Amniotic epithelial cell (primary cell): ENCODE measurements around the gene TRANK1.

Experiments used
- DNase-seq: peaks from one replicate; pipeline ENCODE4 v3.0.0-alpha.2; 2010; ENCODE audit warnings: low read depth

The TRANK1 gene

GRCh38 chr3:36843065-36844051, 101.5 kb downstream of the TRANK1 start:
- DNase-seq: peak; percentile 31

DNA sequence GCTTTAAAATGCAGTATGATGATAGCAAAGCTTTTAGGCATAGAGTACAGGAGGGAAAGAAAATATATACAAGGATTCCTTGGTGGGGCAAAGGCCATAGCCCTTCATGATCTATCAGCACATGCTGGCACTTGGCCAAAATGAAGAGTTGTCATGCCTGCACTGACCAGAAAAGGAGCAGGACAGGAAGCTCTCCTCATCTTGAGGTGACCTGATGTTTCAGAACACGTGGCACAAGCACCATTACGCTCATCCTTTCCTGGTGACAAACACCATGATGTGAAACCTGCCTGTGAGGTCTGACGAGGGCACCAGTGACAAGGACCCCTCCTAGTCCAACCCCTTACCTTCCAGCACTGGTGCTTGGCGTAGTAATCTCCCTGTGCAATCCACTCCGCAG, 102.6 kb downstream of the TRANK1 start:
- DNase-seq: no peak

GRCh38 chr3:36840453-36840921, 104.4 kb downstream of the TRANK1 start:
- DNase-seq: no peak

- DNase-seq: no peak
Measured at GRCh38 chr3:36837089-36837488, 107.8 kb downstream of the TRANK1 start.

DNA sequence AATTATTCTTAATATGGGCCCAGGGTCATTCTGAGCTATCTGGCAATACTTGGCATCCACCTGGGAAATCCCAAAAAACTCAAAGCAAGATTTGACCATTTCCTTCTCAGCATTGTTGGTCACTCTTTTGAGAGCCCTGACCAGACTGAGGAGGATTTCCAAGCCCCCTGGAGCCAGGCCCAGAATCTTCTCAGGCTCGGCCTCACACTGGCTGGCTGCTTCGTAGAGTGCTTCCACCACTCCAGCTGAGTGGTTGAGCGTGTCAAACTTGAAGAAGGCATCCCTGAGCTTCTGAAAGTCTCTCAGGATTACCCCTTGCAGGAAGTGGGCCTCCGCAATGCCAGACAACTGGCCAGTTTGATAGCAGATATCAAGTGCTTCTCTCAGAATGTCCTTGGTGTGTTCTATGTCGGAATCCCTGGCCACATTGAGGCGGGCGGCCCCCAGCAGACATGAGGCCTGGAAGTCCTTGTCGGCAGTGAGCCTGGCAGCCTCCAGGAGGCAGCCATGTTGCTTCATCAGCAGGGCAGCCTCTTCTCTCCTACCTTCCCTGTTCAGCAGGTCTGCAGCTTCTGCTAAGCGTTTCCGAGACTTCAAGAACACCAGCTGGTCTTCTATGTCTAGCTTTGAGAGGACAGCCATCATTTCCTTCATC, 111.6 kb downstream of the TRANK1 start:
- no peak for DNase-seq

DNA sequence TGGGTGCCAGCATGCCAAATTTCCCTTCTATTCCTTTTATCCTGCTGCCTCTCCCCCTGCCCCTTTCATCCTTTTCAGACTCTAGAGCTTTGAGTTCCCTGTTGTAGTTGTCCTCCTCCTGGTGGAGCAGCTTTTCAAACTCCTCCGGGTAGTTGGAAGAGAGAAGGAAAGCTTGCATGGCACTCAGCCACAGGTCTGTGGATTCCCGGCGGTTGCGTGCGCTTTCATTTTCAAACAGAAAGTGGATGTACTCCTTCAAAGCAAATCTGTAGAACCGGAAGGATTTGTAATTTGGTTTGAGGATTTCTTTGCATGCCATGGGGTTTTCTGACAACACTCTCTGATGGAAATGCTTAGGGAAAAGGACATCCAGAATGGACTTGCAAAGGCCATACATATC, 112.4 kb downstream of the TRANK1 start:
- DNase-seq: no peak

DNA sequence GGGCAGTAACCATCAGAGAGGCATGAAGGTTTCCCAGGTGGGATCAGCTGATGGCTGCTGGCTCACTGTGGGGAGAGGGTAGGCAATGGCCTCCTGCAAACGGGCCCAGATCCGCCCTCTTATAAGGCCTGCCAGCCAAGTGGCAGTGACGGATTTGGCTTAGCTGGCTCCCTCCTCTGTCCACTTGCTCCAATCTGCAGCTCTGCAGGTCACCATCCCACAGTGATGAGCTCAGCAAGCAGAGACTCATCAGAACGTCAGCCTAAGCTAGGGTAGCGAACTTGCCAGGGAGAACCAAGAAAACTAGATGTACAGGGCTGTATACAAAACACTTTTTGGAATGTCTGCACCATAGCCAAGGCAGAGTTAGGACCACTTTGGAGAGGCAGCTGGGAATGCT, 117.7 kb downstream of the TRANK1 start:
- no peak for DNase-seq

DNA sequence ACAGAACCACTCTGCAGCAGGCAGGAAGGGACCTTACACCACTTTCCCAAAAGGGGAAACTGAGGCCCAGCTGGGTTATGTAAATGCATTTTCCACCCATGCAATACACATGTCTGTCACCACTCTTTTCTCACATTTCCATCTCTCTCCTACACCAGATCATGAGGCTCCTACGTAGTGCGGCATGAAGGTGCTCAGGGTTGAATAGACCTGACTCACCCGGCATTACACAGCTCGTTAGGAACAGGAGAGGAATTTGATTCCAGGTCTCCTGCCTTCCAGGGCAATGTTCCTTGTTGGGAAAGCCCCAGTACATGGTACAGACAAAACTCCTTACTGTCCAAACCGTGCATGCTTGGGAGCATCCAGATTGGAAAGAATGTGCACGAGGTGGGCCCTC, 118.6 kb downstream of the TRANK1 start:
- no peak for DNase-seq

DNA sequence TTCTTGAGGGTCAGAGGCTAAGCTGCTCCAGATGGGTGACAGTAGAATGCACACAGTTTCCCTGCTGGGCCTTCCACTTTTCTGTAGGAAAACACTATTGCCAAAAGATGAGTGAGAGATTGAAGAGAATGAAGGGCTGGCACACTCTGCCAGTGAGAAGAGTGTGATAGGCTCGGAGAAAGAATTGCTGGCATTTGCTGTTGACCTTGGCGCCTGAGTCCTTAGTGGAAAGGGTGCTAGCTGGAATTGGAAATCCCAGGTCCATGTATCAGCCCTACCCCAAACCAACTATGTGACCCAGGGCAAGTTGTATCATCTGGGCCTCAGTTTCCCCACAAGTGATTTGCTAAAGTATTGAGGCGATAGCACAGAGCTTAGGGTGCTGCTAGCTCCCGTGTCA, 120.4 kb downstream of the TRANK1 start:
- no peak for DNase-seq

DNA sequence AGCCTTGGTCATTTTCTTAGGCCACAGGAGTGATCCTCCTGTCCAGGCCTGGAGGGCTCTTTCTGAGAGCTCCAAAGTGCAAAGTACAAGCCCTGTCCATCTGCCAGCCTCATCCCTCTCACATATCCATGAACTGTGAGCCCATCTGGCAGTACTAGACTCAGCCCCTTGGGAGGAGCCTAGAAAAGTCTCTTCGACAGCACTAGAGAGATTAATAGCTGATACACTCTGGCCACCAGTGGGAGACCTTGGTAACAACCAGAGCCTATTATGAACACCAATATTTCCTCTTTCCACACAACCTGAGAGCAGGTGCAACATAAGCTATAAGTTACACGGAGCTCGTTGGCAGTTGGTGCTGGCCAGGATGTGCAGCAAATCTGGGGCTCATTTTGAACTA, 121.0 kb downstream of the TRANK1 start:
- no peak for DNase-seq

- no peak for DNase-seq
Measured at GRCh38 chr3:36820083-36820482, 124.8 kb downstream of the TRANK1 start.

DNA sequence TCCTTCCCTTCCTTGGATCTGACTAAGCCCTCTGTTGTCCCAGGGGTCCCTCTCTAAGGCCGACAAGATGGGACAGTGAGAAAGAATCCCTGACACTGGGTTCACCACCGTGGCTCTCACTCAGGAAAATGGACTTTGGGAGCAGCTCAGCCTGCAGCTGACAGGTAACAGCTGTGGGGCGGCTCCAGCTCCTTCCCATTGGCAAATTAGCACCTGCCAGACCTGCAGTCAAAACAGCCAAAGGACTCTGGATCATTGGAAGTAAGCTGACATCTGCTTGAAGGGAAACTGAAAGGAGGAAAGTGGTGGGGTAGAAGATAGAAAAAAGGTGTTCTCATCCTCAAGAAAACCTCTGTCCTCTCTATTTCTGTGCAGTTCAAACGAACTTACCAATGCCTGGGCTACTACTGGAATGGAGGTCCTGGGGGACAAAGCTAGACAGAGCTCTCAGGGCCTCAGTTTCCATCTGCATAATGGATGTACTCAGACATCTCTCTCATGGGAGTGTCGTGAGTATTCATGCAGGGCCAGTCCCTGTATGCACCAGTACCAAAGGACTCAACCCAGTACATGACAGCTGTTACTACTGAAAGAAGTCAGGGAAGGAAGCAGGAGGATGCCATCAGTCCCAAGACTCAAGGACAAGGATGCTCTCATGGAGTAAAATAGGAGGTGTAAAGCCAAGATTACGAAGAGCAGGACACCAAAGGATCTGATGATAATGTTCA, 126.9 kb downstream of the TRANK1 start:
- no peak for DNase-seq

DNA sequence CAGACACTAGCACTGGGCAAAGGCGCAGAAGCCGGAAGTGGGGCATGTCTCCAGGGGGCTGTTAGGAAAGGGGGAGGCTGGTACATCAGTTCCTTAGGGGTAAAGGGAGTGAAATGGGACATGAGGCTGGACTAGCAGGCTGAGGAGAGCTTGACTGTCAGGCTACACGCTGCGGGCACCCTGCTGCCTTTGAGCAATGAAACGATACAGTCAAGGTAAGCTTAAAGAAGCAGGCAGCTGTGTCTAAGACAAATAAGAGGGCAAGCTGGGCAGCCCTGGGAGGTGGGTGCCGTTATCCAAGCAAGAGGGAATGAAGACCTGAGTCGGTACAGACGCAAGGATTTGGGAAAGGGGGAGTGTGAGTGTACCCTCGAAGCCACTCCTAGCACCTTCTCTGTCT, 129.5 kb downstream of the TRANK1 start:
- DNase-seq: no peak

GRCh38 chr3:36814776-36815175, 130.1 kb downstream of the TRANK1 start:
- no peak for DNase-seq

DNA sequence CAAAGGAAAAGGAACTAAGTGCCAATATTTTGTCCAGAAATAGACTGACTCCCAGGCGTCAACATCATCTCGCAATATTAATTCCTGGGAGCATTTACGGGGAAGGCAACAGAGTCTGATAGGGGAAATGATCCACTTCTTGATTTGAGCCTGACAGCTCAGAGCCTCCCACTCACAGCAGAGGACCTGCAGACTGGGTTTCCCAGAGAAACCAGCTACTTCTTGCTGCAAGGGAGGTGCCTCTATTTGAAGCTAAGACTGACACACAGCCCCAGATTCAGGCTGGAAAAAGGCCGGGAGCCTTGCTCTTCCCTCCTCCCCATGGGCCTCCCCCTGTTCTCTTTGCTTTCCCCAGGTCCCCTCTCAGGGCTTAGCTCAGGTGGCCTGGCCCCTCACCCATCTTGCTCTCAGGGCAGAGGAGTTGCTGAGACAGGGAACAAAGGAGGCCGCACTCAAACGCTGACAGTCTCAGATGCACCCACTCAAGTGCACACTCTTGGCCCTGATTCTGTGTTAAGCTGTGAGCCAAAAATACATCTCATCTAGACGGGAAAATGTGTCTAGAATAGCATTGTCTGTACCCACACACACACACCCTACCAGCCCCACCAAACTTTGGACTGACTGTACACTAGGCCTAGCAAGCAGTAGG, 130.7 kb downstream of the TRANK1 start:
- DNase-seq: no peak

DNA sequence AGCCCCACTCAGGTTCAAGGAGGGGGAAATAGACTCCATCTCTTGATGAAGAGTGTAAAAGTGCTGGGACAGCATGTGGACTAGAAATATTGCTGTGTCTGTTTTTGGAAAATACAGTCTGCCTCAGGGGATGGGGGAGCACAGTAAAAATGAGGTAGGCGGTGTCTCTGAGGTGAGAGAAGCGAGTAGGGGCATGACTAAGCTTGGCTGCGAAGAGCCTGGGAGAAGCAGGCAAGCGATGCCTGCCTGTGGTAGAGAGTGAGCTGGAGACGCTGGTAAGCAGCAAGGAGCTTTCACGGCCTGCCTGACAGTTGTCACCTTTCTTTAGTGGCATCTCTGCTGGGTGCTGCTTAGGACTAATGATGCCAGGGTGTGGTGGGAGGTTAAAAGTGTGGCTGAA, 131.5 kb downstream of the TRANK1 start:
- no peak for DNase-seq

- no peak for DNase-seq
Measured at GRCh38 chr3:36812240-36812639, 132.6 kb downstream of the TRANK1 start.

- no peak for DNase-seq
Measured at GRCh38 chr3:36811768-36812167, 133.1 kb downstream of the TRANK1 start.

DNA sequence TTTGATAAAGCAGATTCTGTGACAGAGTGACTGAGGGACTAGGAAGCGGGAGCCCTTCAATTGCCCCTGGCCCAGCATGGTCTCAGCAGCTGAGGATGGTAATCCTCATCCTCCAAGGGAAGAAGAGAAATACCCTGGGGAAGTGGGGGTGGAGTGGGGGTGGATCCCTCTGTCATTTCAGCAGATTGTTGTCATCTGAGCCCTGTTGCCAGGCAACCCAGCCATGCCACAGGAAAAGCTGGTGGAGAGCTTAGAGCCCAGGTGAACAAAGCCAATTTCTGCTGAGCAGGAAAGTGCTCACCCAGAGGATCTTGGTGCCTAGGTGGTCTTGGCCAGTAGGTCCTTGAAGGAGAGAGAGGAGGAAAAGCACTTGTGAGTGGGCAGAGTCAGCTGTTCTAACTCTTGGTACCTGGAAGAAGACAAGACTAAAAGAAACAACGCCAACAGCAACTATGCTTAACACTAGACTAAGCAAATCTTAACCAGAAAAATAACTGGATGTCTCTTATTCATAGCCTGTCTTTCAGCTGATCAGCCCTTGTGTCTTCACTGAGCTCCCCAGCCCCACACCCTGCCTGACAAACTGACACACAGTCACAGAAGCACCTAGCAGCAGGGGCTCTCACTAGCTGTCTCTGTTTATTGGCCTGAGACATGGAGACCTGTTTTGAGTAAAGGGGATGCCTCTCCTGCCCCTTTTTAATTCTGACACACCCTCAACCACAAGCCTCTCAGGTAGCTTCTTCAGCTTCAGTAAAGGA, 140.4 kb downstream of the TRANK1 start:
- no peak for DNase-seq

- DNase-seq: no peak
Measured at GRCh38 chr3:36803091-36803791, 141.6 kb downstream of the TRANK1 start.
